PC-9 (cell line): ENCODE results near the gene FAM118A.

ENCODE experiments used
- EZH2 ChIP-seq: fragments of 200-600 bp; sonication (generic); IDR thresholded peaks from 2 replicates; pipeline ENCODE4 v1.8.0; 2017; ENCODE audit warnings: antibody characterized with exemption, low read depth
- TF ChIP-seq, protein P1 (sequence below): fragments of 200-600 bp; sonication (generic); conservative IDR thresholded peaks from 2 replicates; pipeline ENCODE4 v1.6.1; 2017; ENCODE audit warnings: mixed run types, antibody characterized with exemption, mild to moderate bottlenecking, moderate library complexity

DNA sequence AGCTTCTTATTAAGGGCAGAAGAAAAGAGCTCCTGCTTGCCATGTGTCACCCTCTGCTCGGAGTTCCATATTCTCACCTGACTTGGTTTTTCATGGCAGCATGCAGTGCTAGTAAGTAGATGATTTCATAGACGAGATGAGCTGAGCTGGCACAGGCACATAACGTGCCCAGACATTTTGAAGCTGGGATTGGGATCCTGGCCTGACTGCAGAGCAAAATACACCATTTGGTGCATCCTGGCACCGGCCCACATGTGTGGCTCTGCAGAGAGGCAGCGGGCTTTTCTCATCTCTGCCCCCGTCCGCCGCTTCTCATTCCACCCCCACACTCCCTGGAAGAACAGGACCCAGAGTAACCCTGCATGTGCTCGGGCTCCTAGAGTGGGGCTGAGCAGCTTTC, 24.8 kb downstream of the FAM118A start:
- TF ChIP-seq, protein P1, sequence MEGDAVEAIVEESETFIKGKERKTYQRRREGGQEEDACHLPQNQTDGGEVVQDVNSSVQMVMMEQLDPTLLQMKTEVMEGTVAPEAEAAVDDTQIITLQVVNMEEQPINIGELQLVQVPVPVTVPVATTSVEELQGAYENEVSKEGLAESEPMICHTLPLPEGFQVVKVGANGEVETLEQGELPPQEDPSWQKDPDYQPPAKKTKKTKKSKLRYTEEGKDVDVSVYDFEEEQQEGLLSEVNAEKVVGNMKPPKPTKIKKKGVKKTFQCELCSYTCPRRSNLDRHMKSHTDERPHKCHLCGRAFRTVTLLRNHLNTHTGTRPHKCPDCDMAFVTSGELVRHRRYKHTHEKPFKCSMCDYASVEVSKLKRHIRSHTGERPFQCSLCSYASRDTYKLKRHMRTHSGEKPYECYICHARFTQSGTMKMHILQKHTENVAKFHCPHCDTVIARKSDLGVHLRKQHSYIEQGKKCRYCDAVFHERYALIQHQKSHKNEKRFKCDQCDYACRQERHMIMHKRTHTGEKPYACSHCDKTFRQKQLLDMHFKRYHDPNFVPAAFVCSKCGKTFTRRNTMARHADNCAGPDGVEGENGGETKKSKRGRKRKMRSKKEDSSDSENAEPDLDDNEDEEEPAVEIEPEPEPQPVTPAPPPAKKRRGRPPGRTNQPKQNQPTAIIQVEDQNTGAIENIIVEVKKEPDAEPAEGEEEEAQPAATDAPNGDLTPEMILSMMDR, result no peak
- no peak for TF ChIP-seq EZH2
